ENCODE results near the gene TEX13C.

The TEX13C gene

DNA sequence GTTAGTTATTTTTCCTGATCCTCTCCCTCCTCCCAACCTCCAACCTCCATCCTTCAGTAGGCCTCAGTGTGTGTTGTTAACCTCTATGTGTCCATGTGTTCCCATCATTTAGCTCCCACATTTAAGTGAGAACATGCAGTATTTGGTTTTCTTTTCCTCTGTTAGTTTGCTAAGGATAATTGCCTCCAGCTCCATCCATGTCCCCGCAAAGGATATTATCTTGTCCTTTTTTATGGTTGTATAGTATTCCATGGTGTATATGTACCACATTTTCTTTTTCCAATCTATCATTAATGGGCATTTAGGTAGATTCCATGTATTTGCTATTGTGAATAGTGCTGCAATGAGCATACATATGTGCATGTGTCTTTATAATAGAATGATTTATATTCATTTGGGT, 54.5 kb downstream of the TEX13C start:
- no peak for TF ChIP-seq EZH2 (IDR thresholded peaks at IDR 0.05; ENCODE audit: borderline replicate concordance, low read depth, low read length, severe bottlenecking)
- TF ChIP-seq CTCF (IDR thresholded peaks at IDR 0.05; ENCODE audit: borderline replicate concordance, extremely low read depth, low read length, poor library complexity, severe bottlenecking) = no peak
- H3K27me3 ChIP-seq (ENCODE audit: insufficient read depth, low read length, poor library complexity) = no peaks in the 10 kb centered on the region

More for the DNA sequence above, 54.5 kb downstream of the TEX13C start:
- Histone ChIP-seq H4K20me1 (ENCODE audit: insufficient read depth, low read length) (no peaks in the 10 kb centered on the region), H3K4me3 (ENCODE audit: low read depth in 1 of 2, low read length in 2 of 2) (no peak overlapping the region), H3K36me3 (ENCODE audit: insufficient read depth, low read length) (no peaks in the 10 kb centered on the region), H2AFZ (ENCODE audit: low read depth, low read length) (no peak overlapping the region), H3K27ac (ENCODE audit: low read length) (no peak overlapping the region), H3K79me2 (ENCODE audit: insufficient read depth, low read length) (no peaks in the 10 kb centered on the region), H3K4me2 (ENCODE audit: insufficient read depth, low read length) (no peak overlapping the region), H3K9me3 (ENCODE audit: insufficient read depth, low read length, severe bottlenecking) (no peaks in the 10 kb centered on the region), H3K9ac (ENCODE audit: low read depth, low read length) (no peak overlapping the region), H3K4me1 (ENCODE audit: insufficient read depth, low read length) (no peaks in the 10 kb centered on the region)
- ATAC-seq (ENCODE audit: insufficient read depth, low read depth) (no peak), DNase-seq (no peak)

Measured in DND-41 (cell line).